ENCODE data around the gene ZNF267. TPM values are rescaled to one million over a fixed set of nuclear protein-coding genes. Genes with fewer than 3 reads are reported as not detected.
"Not testable (repeated sequence)": the region's sequence is repeated elsewhere in the genome, so short reads cannot be mapped to it uniquely, and the experiment has no call there.

ZNF267 gene
- polyA plus RNA-seq, 2 donors, result 4.1 to 4.3 TPM

- no peaks in the 10 kb centered on the region for H3K9me3 ChIP-seq (ENCODE audit: control insufficient read depth in 2 of 2, insufficient read depth in 1 of 2, low read depth in 1 of 2, low read length in 1 of 2)
- peak overlapping the region; percentile 47 to 78 for H3K27ac ChIP-seq (ENCODE audit: low read depth in 2 of 2, low read length in 1 of 2)
- peaks cover 9 to 23% of the 10 kb centered on the region in 2 donors for H3K4me1 ChIP-seq (ENCODE audit: control insufficient read depth in 2 of 2, insufficient read depth in 2 of 2, low read length in 1 of 2)
- 22 to 28% methylated on average over 5 of the region's 5 CpGs for WGBS, 2 donors
- H3K4me3 ChIP-seq (ENCODE audit: low read depth in 1 of 2, low read length in 2 of 2), result no peak overlapping the region
- H3K27me3 ChIP-seq (ENCODE audit: control insufficient read depth in 1 of 2, insufficient read depth in 2 of 2, low read length in 2 of 2), result no peaks in the 10 kb centered on the region
- H3K36me3 ChIP-seq (ENCODE audit: control insufficient read depth in 2 of 2, insufficient read depth in 2 of 2, low read length in 1 of 2), result peaks cover 0 to 2% of the 10 kb centered on the region in 2 donors
Measured at GRCh38 chr16:31876951-31877828, 3.6 kb downstream of the ZNF267 start.

DNA sequence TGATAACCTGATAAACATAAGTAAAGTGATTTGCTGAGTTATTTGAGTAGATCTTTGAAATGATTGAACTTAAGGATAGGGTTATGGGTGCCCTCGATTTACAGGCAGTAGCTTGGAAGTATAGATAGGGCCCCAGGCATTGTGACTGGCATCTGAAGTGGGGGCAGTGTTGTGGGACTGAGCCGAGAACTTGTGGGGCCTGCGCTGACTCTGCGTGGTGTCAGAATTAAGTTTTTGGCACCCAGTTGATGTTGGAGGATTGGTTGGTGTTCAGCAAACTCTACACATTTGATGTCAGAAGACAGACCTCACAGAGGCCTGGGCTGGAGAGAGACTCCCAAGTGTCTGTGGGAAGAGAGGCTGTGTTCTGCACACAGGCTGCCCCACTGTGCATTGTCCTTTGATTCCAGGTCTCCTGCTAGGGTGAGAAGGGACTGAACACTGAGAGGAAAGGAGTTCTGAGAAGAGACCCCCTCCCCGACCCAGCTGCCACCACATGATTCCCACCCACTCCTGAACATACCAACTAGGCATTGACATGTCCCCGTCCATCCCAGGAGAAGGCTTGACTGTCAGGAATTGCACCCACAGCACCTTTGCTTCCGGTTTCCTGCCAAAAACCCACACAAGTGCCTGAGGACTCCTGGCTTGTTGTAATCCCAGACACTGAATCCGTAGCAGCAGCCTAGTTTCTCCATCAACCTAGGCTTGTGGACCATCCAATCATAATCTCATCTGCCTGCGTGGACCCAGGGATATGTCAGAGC is 4.5 kb downstream of the ZNF267 start:
- Histone ChIP-seq H3K9me3 (ENCODE audit: control insufficient read depth in 2 of 2, insufficient read depth in 1 of 2, low read depth in 1 of 2, low read length in 1 of 2) (no peaks in the 10 kb centered on the region), H3K36me3 (ENCODE audit: control insufficient read depth in 2 of 2, insufficient read depth in 2 of 2, low read length in 1 of 2) (peaks cover 0 to 2% of the 10 kb centered on the region in 2 donors), H3K4me3 (ENCODE audit: low read depth in 1 of 2, low read length in 2 of 2) (no peak overlapping the region), H3K27me3 (ENCODE audit: control insufficient read depth in 1 of 2, insufficient read depth in 2 of 2, low read length in 2 of 2) (no peaks in the 10 kb centered on the region), H3K4me1 (ENCODE audit: control insufficient read depth in 2 of 2, insufficient read depth in 2 of 2, low read length in 1 of 2) (peaks cover 9 to 23% of the 10 kb centered on the region in 2 donors), H3K27ac (ENCODE audit: low read depth in 2 of 2, low read length in 1 of 2) (peak overlapping the region in 1 of 2 donors; percentile 52)
- WGBS, 2 donors, result 75% methylated on average over 9 of the region's 9 CpGs

GRCh38 chr16:31879937-31880321 is 6.3 kb downstream of the ZNF267 start:
- H3K4me1 ChIP-seq (ENCODE audit: control insufficient read depth in 2 of 2, insufficient read depth in 2 of 2, low read length in 1 of 2), result peaks cover 9 to 23% of the 10 kb centered on the region in 2 donors
- H3K9me3 ChIP-seq (ENCODE audit: control insufficient read depth in 2 of 2, insufficient read depth in 1 of 2, low read depth in 1 of 2, low read length in 1 of 2), result no peaks in the 10 kb centered on the region
- no peaks in the 10 kb centered on the region for H3K27me3 ChIP-seq (ENCODE audit: control insufficient read depth in 1 of 2, insufficient read depth in 2 of 2, low read length in 2 of 2)
- H3K36me3 ChIP-seq (ENCODE audit: control insufficient read depth in 2 of 2, insufficient read depth in 2 of 2, low read length in 1 of 2), result peaks cover 0 to 2% of the 10 kb centered on the region in 2 donors
- H3K27ac ChIP-seq (ENCODE audit: low read depth in 2 of 2, low read length in 1 of 2), result peak overlapping the region; percentile 67 to 73
- no peak overlapping the region for H3K4me3 ChIP-seq (ENCODE audit: low read depth in 1 of 2, low read length in 2 of 2)
- 17 to 22% methylated on average over 1 of the region's 1 CpG for WGBS, 2 donors

- no peaks in the 10 kb centered on the region for H3K27me3 ChIP-seq (ENCODE audit: control insufficient read depth in 1 of 2, insufficient read depth in 2 of 2, low read length in 2 of 2)
- H3K9me3 ChIP-seq (ENCODE audit: control insufficient read depth in 2 of 2, insufficient read depth in 1 of 2, low read depth in 1 of 2, low read length in 1 of 2), result no peaks in the 10 kb centered on the region
- H3K4me1 ChIP-seq (ENCODE audit: control insufficient read depth in 2 of 2, insufficient read depth in 2 of 2, low read length in 1 of 2), result peaks cover 5 to 23% of the 10 kb centered on the region in 2 donors
- 24 to 29% methylated on average over 3 of the region's 3 CpGs for WGBS, 2 donors
- no peak overlapping the region for H3K4me3 ChIP-seq (ENCODE audit: low read depth in 1 of 2, low read length in 2 of 2)
- H3K27ac ChIP-seq (ENCODE audit: low read depth in 2 of 2, low read length in 1 of 2), result peak overlapping the region; percentile 67 to 73
- H3K36me3 ChIP-seq (ENCODE audit: control insufficient read depth in 2 of 2, insufficient read depth in 2 of 2, low read length in 1 of 2), result peaks cover 0 to 7% of the 10 kb centered on the region in 2 donors
Measured at GRCh38 chr16:31880322-31880979, 6.8 kb downstream of the ZNF267 start.

GRCh38 chr16:31886227-31886626 is 12.6 kb downstream of the ZNF267 start:
- Histone ChIP-seq H3K27ac (ENCODE audit: low read depth in 2 of 2, low read length in 1 of 2) (no peak overlapping the region), H3K27me3 (ENCODE audit: control insufficient read depth in 1 of 2, insufficient read depth in 2 of 2, low read length in 2 of 2) (no peaks in the 10 kb centered on the region), H3K36me3 (ENCODE audit: control insufficient read depth in 2 of 2, insufficient read depth in 2 of 2, low read length in 1 of 2) (peaks cover 4 to 13% of the 10 kb centered on the region in 2 donors), H3K4me3 (ENCODE audit: low read depth in 1 of 2, low read length in 2 of 2) (no peak overlapping the region), H3K4me1 (ENCODE audit: control insufficient read depth in 2 of 2, insufficient read depth in 2 of 2, low read length in 1 of 2) (peaks cover 0 to under 1% of the 10 kb centered on the region in 2 donors), H3K9me3 (ENCODE audit: control insufficient read depth in 2 of 2, insufficient read depth in 1 of 2, low read depth in 1 of 2, low read length in 1 of 2) (no peaks in the 10 kb centered on the region)
- WGBS, 2 donors, result 97% methylated on average over 4 of the region's 4 CpGs

- Histone ChIP-seq H3K27me3 (ENCODE audit: control insufficient read depth in 1 of 2, insufficient read depth in 2 of 2, low read length in 2 of 2) (no peaks in the 10 kb centered on the region), H3K4me1 (ENCODE audit: control insufficient read depth in 2 of 2, insufficient read depth in 2 of 2, low read length in 1 of 2) (no peaks in the 10 kb centered on the region), H3K4me3 (ENCODE audit: low read depth in 1 of 2, low read length in 2 of 2) (no peak overlapping the region), H3K9me3 (ENCODE audit: control insufficient read depth in 2 of 2, insufficient read depth in 1 of 2, low read depth in 1 of 2, low read length in 1 of 2) (peaks cover 0 to 3% of the 10 kb centered on the region in 2 donors), H3K27ac (ENCODE audit: low read depth in 2 of 2, low read length in 1 of 2) (no peak overlapping the region), H3K36me3 (ENCODE audit: control insufficient read depth in 2 of 2, insufficient read depth in 2 of 2, low read length in 1 of 2) (peaks cover 4 to 18% of the 10 kb centered on the region in 2 donors)
Measured at GRCh38 chr16:31888735-31889134, 15.1 kb downstream of the ZNF267 start.

DNA sequence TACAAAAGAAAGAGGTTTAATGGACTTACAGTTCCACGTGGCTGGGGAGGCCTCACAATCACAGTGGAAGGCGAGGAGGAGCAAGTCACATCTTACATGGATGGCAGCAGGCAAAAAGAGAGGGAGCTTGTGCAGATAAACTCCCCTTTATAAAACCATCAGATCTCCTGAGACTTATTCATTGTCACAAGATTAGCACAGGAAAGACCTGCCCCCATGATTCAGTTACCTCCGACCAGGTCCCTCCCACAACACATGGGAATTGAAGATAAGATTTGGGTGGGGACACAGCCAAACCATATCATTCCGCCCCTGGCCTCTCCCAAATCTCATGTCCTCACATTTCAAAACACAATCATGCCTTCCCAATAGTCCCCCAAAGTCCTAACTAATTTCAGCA is 18.5 kb downstream of the ZNF267 start:
- H3K4me3 ChIP-seq (ENCODE audit: low read depth in 1 of 2, low read length in 2 of 2); H3K27ac ChIP-seq (ENCODE audit: low read depth in 2 of 2, low read length in 1 of 2); H3K27me3 ChIP-seq (ENCODE audit: control insufficient read depth in 1 of 2, insufficient read depth in 2 of 2, low read length in 2 of 2); H3K4me1 ChIP-seq (ENCODE audit: control insufficient read depth in 2 of 2, insufficient read depth in 2 of 2, low read length in 1 of 2): not testable (repeated sequence)
- Histone ChIP-seq H3K9me3 (ENCODE audit: control insufficient read depth in 2 of 2, insufficient read depth in 1 of 2, low read depth in 1 of 2, low read length in 1 of 2) (peaks cover 0 to 15% of the 10 kb centered on the region in 2 donors), H3K36me3 (ENCODE audit: control insufficient read depth in 2 of 2, insufficient read depth in 2 of 2, low read length in 1 of 2) (peaks cover 6 to 18% of the 10 kb centered on the region in 2 donors)
- WGBS, 2 donors, result 94 to 97% methylated on average over 4 of the region's 4 CpGs

DNA sequence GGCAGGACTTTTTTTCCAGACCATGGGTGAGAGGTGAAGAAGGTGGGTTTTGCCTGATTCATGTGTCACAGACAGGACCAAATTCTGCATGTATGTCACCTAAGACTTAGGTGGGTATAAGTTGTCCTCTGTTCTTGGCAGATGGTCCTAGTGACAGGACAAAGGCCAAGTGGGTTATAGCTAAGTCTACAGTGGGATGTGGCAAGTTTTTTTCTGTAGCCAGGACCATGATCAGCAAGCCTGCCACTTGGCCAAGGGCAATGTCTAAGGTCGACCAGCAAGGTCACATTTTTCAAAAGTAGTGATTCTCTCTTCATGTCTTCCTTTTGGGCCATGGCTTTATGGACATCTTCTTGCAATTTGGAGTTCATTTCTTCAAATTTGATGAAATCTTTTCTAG is 20.2 kb downstream of the ZNF267 start:
- WGBS, 2 donors, result 95 to 100% methylated on average over 1 of the region's 1 CpG
- Histone ChIP-seq H3K4me1 (ENCODE audit: control insufficient read depth in 2 of 2, insufficient read depth in 2 of 2, low read length in 1 of 2) (peaks cover 0 to 2% of the 10 kb centered on the region in 2 donors), H3K36me3 (ENCODE audit: control insufficient read depth in 2 of 2, insufficient read depth in 2 of 2, low read length in 1 of 2) (peaks cover 6 to 18% of the 10 kb centered on the region in 2 donors), H3K27ac (ENCODE audit: low read depth in 2 of 2, low read length in 1 of 2) (no peak overlapping the region), H3K27me3 (ENCODE audit: control insufficient read depth in 1 of 2, insufficient read depth in 2 of 2, low read length in 2 of 2) (no peaks in the 10 kb centered on the region), H3K4me3 (ENCODE audit: low read depth in 1 of 2, low read length in 2 of 2) (no peak overlapping the region), H3K9me3 (ENCODE audit: control insufficient read depth in 2 of 2, insufficient read depth in 1 of 2, low read depth in 1 of 2, low read length in 1 of 2) (peaks cover 0 to 15% of the 10 kb centered on the region in 2 donors)

DNA sequence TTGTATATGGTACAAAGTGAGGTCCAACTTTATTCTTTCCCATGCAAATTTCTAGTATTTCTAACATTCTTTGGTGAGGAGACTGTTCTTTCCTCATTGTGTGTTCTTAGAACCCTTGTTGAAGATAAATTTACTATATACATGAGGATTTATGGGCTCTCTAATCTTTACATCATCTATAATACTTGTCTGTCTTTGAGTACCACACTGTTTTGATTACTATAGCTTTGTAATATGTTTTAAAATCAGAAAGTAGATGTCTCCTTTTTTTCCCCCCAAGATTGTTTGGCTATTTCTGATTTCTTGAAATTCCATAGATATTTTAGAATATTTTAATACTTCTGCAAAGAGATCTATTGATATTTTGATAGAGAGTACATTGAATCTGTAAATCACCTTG is 23.7 kb downstream of the ZNF267 start:
- H3K27ac ChIP-seq (ENCODE audit: low read depth in 2 of 2, low read length in 1 of 2), result no peak overlapping the region
- no peaks in the 10 kb centered on the region for H3K27me3 ChIP-seq (ENCODE audit: control insufficient read depth in 1 of 2, insufficient read depth in 2 of 2, low read length in 2 of 2)
- H3K36me3 ChIP-seq (ENCODE audit: control insufficient read depth in 2 of 2, insufficient read depth in 2 of 2, low read length in 1 of 2), result peaks cover 2 to 12% of the 10 kb centered on the region in 2 donors
- H3K4me3 ChIP-seq (ENCODE audit: low read depth in 1 of 2, low read length in 2 of 2), result no peak overlapping the region
- peaks cover 0 to 2% of the 10 kb centered on the region in 2 donors for H3K4me1 ChIP-seq (ENCODE audit: control insufficient read depth in 2 of 2, insufficient read depth in 2 of 2, low read length in 1 of 2)
- peaks cover 0 to 15% of the 10 kb centered on the region in 2 donors for H3K9me3 ChIP-seq (ENCODE audit: control insufficient read depth in 2 of 2, insufficient read depth in 1 of 2, low read depth in 1 of 2, low read length in 1 of 2)

Measured in esophagus (tissue), 2 donors.